ENCODE measurements around the gene DCUN1D3.

Gene DCUN1D3

GRCh38 chr16:20886320-20886719 lies 13.8 kb downstream of the DCUN1D3 start:
- Histone ChIP-seq H3K36me3 (ENCODE audit: control insufficient read depth, insufficient read depth, low read length) (no peaks in the 10 kb centered on the region), H3K4me1 (ENCODE audit: control insufficient read depth, insufficient read depth, low read length) (peaks cover 12% of the 10 kb centered on the region)

GRCh38 chr16:20884240-20884556 lies 16.0 kb downstream of the DCUN1D3 start:
- no peaks in the 10 kb centered on the region for H3K36me3 ChIP-seq (ENCODE audit: control insufficient read depth, insufficient read depth, low read length)
- H3K27me3 ChIP-seq (ENCODE audit: control insufficient read depth, insufficient read depth, low read length), result no peaks in the 10 kb centered on the region
- H3K27ac ChIP-seq (ENCODE audit: low read depth, low read length), result no peak overlapping the region
- no peak overlapping the region for H3K4me3 ChIP-seq (ENCODE audit: low read depth, low read length)
- no peaks in the 10 kb centered on the region for H3K9me3 ChIP-seq (ENCODE audit: control insufficient read depth, insufficient read depth, low read length)
- H3K9ac ChIP-seq (ENCODE audit: low read depth, low read length), result no peak overlapping the region
- H3K4me1 ChIP-seq (ENCODE audit: control insufficient read depth, insufficient read depth, low read length), result peaks cover 6% of the 10 kb centered on the region

More at GRCh38 chr16:20886320-20886719, 13.8 kb downstream of the DCUN1D3 start:
- H3K27ac ChIP-seq (ENCODE audit: low read depth, low read length), result no peak overlapping the region
- H3K9me3 ChIP-seq (ENCODE audit: control insufficient read depth, insufficient read depth, low read length), result no peaks in the 10 kb centered on the region
- no peak overlapping the region for H3K9ac ChIP-seq (ENCODE audit: low read depth, low read length)
- H3K4me3 ChIP-seq (ENCODE audit: low read depth, low read length), result no peak overlapping the region
- no peaks in the 10 kb centered on the region for H3K27me3 ChIP-seq (ENCODE audit: control insufficient read depth, insufficient read depth, low read length)

- Histone ChIP-seq H3K9ac (ENCODE audit: low read depth, low read length) (no peak overlapping the region), H3K27ac (ENCODE audit: low read depth, low read length) (no peak overlapping the region), H3K27me3 (ENCODE audit: control insufficient read depth, insufficient read depth, low read length) (no peaks in the 10 kb centered on the region), H3K9me3 (ENCODE audit: control insufficient read depth, insufficient read depth, low read length) (no peaks in the 10 kb centered on the region), H3K4me3 (ENCODE audit: low read depth, low read length) (no peak overlapping the region), H3K4me1 (ENCODE audit: control insufficient read depth, insufficient read depth, low read length) (peaks cover 9% of the 10 kb centered on the region), H3K36me3 (ENCODE audit: control insufficient read depth, insufficient read depth, low read length) (no peaks in the 10 kb centered on the region)
These were observed 16.5 kb downstream of the DCUN1D3 start for GRCh38 chr16:20883554-20884239.

- Histone ChIP-seq H3K27me3 (ENCODE audit: control insufficient read depth, insufficient read depth, low read length) (no peaks in the 10 kb centered on the region), H3K4me1 (ENCODE audit: control insufficient read depth, insufficient read depth, low read length) (peaks cover 9% of the 10 kb centered on the region), H3K4me3 (ENCODE audit: low read depth, low read length) (no peak overlapping the region), H3K9ac (ENCODE audit: low read depth, low read length) (no peak overlapping the region), H3K9me3 (ENCODE audit: control insufficient read depth, insufficient read depth, low read length) (no peaks in the 10 kb centered on the region), H3K36me3 (ENCODE audit: control insufficient read depth, insufficient read depth, low read length) (no peaks in the 10 kb centered on the region), H3K27ac (ENCODE audit: low read depth, low read length) (no peak overlapping the region)
These were observed 18.7 kb downstream of the DCUN1D3 start for GRCh38 chr16:20881503-20881878.

GRCh38 chr16:20880867-20881502 lies 19.2 kb downstream of the DCUN1D3 start:
- Histone ChIP-seq H3K4me3 (ENCODE audit: low read depth, low read length) (no peak overlapping the region), H3K9me3 (ENCODE audit: control insufficient read depth, insufficient read depth, low read length) (no peaks in the 10 kb centered on the region), H3K27ac (ENCODE audit: low read depth, low read length) (no peak overlapping the region), H3K4me1 (ENCODE audit: control insufficient read depth, insufficient read depth, low read length) (peaks cover 9% of the 10 kb centered on the region), H3K36me3 (ENCODE audit: control insufficient read depth, insufficient read depth, low read length) (no peaks in the 10 kb centered on the region), H3K27me3 (ENCODE audit: control insufficient read depth, insufficient read depth, low read length) (no peaks in the 10 kb centered on the region), H3K9ac (ENCODE audit: low read depth, low read length) (no peak overlapping the region)

GRCh38 chr16:20879175-20880040 lies 20.8 kb downstream of the DCUN1D3 start:
- Histone ChIP-seq H3K27ac (ENCODE audit: low read depth, low read length) (no peak overlapping the region), H3K4me1 (ENCODE audit: control insufficient read depth, insufficient read depth, low read length) (peaks cover 9% of the 10 kb centered on the region), H3K9ac (ENCODE audit: low read depth, low read length) (no peak overlapping the region), H3K4me3 (ENCODE audit: low read depth, low read length) (no peak overlapping the region), H3K9me3 (ENCODE audit: control insufficient read depth, insufficient read depth, low read length) (no peaks in the 10 kb centered on the region), H3K36me3 (ENCODE audit: control insufficient read depth, insufficient read depth, low read length) (no peaks in the 10 kb centered on the region), H3K27me3 (ENCODE audit: control insufficient read depth, insufficient read depth, low read length) (no peaks in the 10 kb centered on the region)

- Histone ChIP-seq H3K4me1 (ENCODE audit: control insufficient read depth, insufficient read depth, low read length) (peaks cover 9% of the 10 kb centered on the region), H3K9me3 (ENCODE audit: control insufficient read depth, insufficient read depth, low read length) (no peaks in the 10 kb centered on the region), H3K27ac (ENCODE audit: low read depth, low read length) (no peak overlapping the region), H3K9ac (ENCODE audit: low read depth, low read length) (no peak overlapping the region), H3K27me3 (ENCODE audit: control insufficient read depth, insufficient read depth, low read length) (no peaks in the 10 kb centered on the region), H3K36me3 (ENCODE audit: control insufficient read depth, insufficient read depth, low read length) (no peaks in the 10 kb centered on the region), H3K4me3 (ENCODE audit: low read depth, low read length) (no peak overlapping the region)
These were observed 21.4 kb downstream of the DCUN1D3 start for GRCh38 chr16:20878682-20879147.

- Histone ChIP-seq H3K27ac (ENCODE audit: low read depth, low read length) (no peak overlapping the region), H3K4me3 (ENCODE audit: low read depth, low read length) (no peak overlapping the region), H3K36me3 (ENCODE audit: control insufficient read depth, insufficient read depth, low read length) (no peaks in the 10 kb centered on the region), H3K27me3 (ENCODE audit: control insufficient read depth, insufficient read depth, low read length) (no peaks in the 10 kb centered on the region), H3K4me1 (ENCODE audit: control insufficient read depth, insufficient read depth, low read length) (peaks cover 9% of the 10 kb centered on the region), H3K9me3 (ENCODE audit: control insufficient read depth, insufficient read depth, low read length) (no peaks in the 10 kb centered on the region), H3K9ac (ENCODE audit: low read depth, low read length) (no peak overlapping the region)
These were observed 24.9 kb downstream of the DCUN1D3 start for GRCh38 chr16:20875355-20875650.

- H3K4me1 ChIP-seq (ENCODE audit: control insufficient read depth, insufficient read depth, low read length), result peaks cover 3% of the 10 kb centered on the region
- H3K9ac ChIP-seq (ENCODE audit: low read depth, low read length), result no peak overlapping the region
- no peaks in the 10 kb centered on the region for H3K36me3 ChIP-seq (ENCODE audit: control insufficient read depth, insufficient read depth, low read length)
- no peak overlapping the region for H3K4me3 ChIP-seq (ENCODE audit: low read depth, low read length)
- H3K27me3 ChIP-seq (ENCODE audit: control insufficient read depth, insufficient read depth, low read length), result no peaks in the 10 kb centered on the region
- no peaks in the 10 kb centered on the region for H3K9me3 ChIP-seq (ENCODE audit: control insufficient read depth, insufficient read depth, low read length)
- H3K27ac ChIP-seq (ENCODE audit: low read depth, low read length), result no peak overlapping the region
These were observed 26.0 kb downstream of the DCUN1D3 start for GRCh38 chr16:20874088-20874581.

GRCh38 chr16:20873331-20873730 lies 26.8 kb downstream of the DCUN1D3 start:
- Histone ChIP-seq H3K9me3 (ENCODE audit: control insufficient read depth, insufficient read depth, low read length) (no peaks in the 10 kb centered on the region), H3K27ac (ENCODE audit: low read depth, low read length) (no peak overlapping the region), H3K4me3 (ENCODE audit: low read depth, low read length) (no peak overlapping the region), H3K9ac (ENCODE audit: low read depth, low read length) (no peak overlapping the region), H3K27me3 (ENCODE audit: control insufficient read depth, insufficient read depth, low read length) (no peaks in the 10 kb centered on the region), H3K36me3 (ENCODE audit: control insufficient read depth, insufficient read depth, low read length) (no peaks in the 10 kb centered on the region), H3K4me1 (ENCODE audit: control insufficient read depth, insufficient read depth, low read length) (no peaks in the 10 kb centered on the region; the same call in 1 of the 2 replicates)
